Measurements from ENCODE around the gene RGS2. TPM values are rescaled to one million over a fixed set of nuclear protein-coding genes. Genes with fewer than 3 reads are reported as not detected.
A peak's percentile ranks its signal among the peaks of the same experiment; 100 is the strongest.

RGS2 gene
- total RNA-seq, 1 donor from 2014 or later, result 55.2 TPM

- no peak for TF ChIP-seq CTCF (IDR thresholded peaks at IDR 0.05; ENCODE audit: unreplicated experiment)
- peaks cover 45% of the 10 kb centered on the region for H3K4me1 Mint-ChIP-seq
- H3K36me3 Mint-ChIP-seq, result no peaks in the 10 kb centered on the region
- DNase-seq (ENCODE audit: low spot score in 2 of 2, unreplicated experiment in 2 of 2), result no peak
- H3K9me3 Mint-ChIP-seq, result no peaks in the 10 kb centered on the region
- no peak overlapping the region for H3K4me3 Mint-ChIP-seq
- no peak overlapping the region for H3K27ac Mint-ChIP-seq
- no peaks in the 10 kb centered on the region for H3K27me3 Mint-ChIP-seq (ENCODE audit: low read depth)
Measured at GRCh38 chr1:192844360-192844759, 35.5 kb downstream of the RGS2 start.

GRCh38 chr1:192846950-192847349 lies 38.1 kb downstream of the RGS2 start:
- Mint-ChIP-seq H3K4me3 (no peak overlapping the region), H3K27me3 (ENCODE audit: low read depth) (no peaks in the 10 kb centered on the region), H3K36me3 (no peaks in the 10 kb centered on the region), H3K4me1 (peaks cover 53% of the 10 kb centered on the region), H3K27ac (no peak overlapping the region), H3K9me3 (no peaks in the 10 kb centered on the region)
- DNase-seq (ENCODE audit: low spot score in 2 of 2, unreplicated experiment in 2 of 2), result no peak
- no peak for TF ChIP-seq CTCF (IDR thresholded peaks at IDR 0.05; ENCODE audit: unreplicated experiment)

GRCh38 chr1:192849011-192849410 lies 40.2 kb downstream of the RGS2 start:
- Mint-ChIP-seq H3K9me3 (no peaks in the 10 kb centered on the region), H3K4me1 (peaks cover 54% of the 10 kb centered on the region), H3K4me3 (no peak overlapping the region), H3K27ac (no peak overlapping the region), H3K36me3 (no peaks in the 10 kb centered on the region), H3K27me3 (ENCODE audit: low read depth) (no peaks in the 10 kb centered on the region)
- DNase-seq (ENCODE audit: low spot score in 2 of 2, unreplicated experiment in 2 of 2), result no peak
- TF ChIP-seq CTCF (IDR thresholded peaks at IDR 0.05; ENCODE audit: unreplicated experiment), result no peak

- H3K9me3 Mint-ChIP-seq, result no peaks in the 10 kb centered on the region
- H3K27ac Mint-ChIP-seq, result no peak overlapping the region
- TF ChIP-seq CTCF (IDR thresholded peaks at IDR 0.05; ENCODE audit: unreplicated experiment), result no peak
- DNase-seq (ENCODE audit: low spot score in 2 of 2, unreplicated experiment in 2 of 2), result no peak
- H3K4me1 Mint-ChIP-seq, result peaks cover 54% of the 10 kb centered on the region
- no peak overlapping the region for H3K4me3 Mint-ChIP-seq
- H3K27me3 Mint-ChIP-seq (ENCODE audit: low read depth), result no peaks in the 10 kb centered on the region
- H3K36me3 Mint-ChIP-seq, result no peaks in the 10 kb centered on the region
Measured at GRCh38 chr1:192849442-192849841, 40.6 kb downstream of the RGS2 start.

GRCh38 chr1:192852001-192852947 lies 43.4 kb downstream of the RGS2 start:
- no peak for TF ChIP-seq CTCF (IDR thresholded peaks at IDR 0.05; ENCODE audit: unreplicated experiment)
- H3K4me1 Mint-ChIP-seq, result peaks cover 43% of the 10 kb centered on the region
- H3K4me3 Mint-ChIP-seq, result no peak overlapping the region
- DNase-seq (ENCODE audit: low spot score in 2 of 2, unreplicated experiment in 2 of 2), result no peak
- H3K9me3 Mint-ChIP-seq, result no peaks in the 10 kb centered on the region
- no peaks in the 10 kb centered on the region for H3K27me3 Mint-ChIP-seq (ENCODE audit: low read depth)
- H3K27ac Mint-ChIP-seq, result peak overlapping the region; percentile 86
- H3K36me3 Mint-ChIP-seq, result no peaks in the 10 kb centered on the region
